Measurements from ENCODE around the gene KCNQ5.

- no peak for TF ChIP-seq CTCF (IDR thresholded peaks at IDR 0.05; ENCODE audit: control extremely low read depth in 1 of 3, insufficient read depth in 1 of 3, low read depth in 1 of 3, low read length in 3 of 3)
- TF ChIP-seq GABPA (IDR thresholded peaks at IDR 0.05; ENCODE audit: borderline replicate concordance, insufficient read depth, low read length): no peak
- no peak for TF ChIP-seq EP300 (IDR thresholded peaks at IDR 0.05; ENCODE audit: borderline replicate concordance in 1 of 2, low read depth in 2 of 2, low read length in 2 of 2)
- no peak for TF ChIP-seq TAF1 (IDR thresholded peaks at IDR 0.05; ENCODE audit: low read depth, low read length)
- no peak for TF ChIP-seq POLR2A (IDR thresholded peaks at IDR 0.05; ENCODE audit: control extremely low read depth in 1 of 2, low read depth in 2 of 2, low read length in 2 of 2)
- no peak for TF ChIP-seq RNF2 (IDR thresholded peaks at IDR 0.05; ENCODE audit: borderline replicate concordance, low read depth, low read length, missing control alignments, poor library complexity, severe bottlenecking)
Observed at GRCh38 chr6:72676995-72677394, 55.1 kb downstream of the KCNQ5 start.

Data from H1 (cell line).